A549 (cell line): ENCODE results near the gene AAMP. TPM values are rescaled to one million over a fixed set of nuclear protein-coding genes. Genes with fewer than 3 reads are reported as not detected.

Experiments used
- ATAC-seq, 2 experiments: fragments of 200-7000 bp in 1 of 2; fragments of >200 bp in 1 of 2; cut with Nextera tagmentation in 1 of 2; cut with Tn5 transposase in 1 of 2; 3 replicates each; pipeline versions ENCODE4 v1.8.0 to v1.9.1; 2018 to 2020; ENCODE audit warnings: mild to moderate bottlenecking in 1 of 2, moderate library complexity in 1 of 2
- CTCF ChIA-PET: fragments of 300-600 bp; sonication (Branson Sonifier 250); formaldehyde crosslinking; extraction: SDS; loops from one replicate; lab custom pipeline; 2021; ENCODE audit warnings: antibody characterized with exemption, inconsistent platforms; lab: Yijun Ruan, JAX
- POLR2A ChIA-PET: fragments of 350-600 bp; formaldehyde crosslinking; extraction: SDS; loops from one replicate; lab custom pipeline; 2021; ENCODE audit warnings: antibody characterized with exemption, inconsistent platforms; lab: Yijun Ruan, JAX
- DNase-seq, 2 experiments: peaks; one replicate each; pipeline versions ENCODE4 v3.0.0 to v3.0.0-alpha.2; 2011 to 2016; ENCODE audit warnings: low read depth in 1 of 2, low spot score in 1 of 2
- FAIRE-seq: peaks from 2 replicates; lab custom pipeline; 2011; peaks lifted over from hg19 to GRCh38; lab: Jason Lieb, UNC
- H3K27ac ChIP-seq, 2 experiments: fragments of >200 bp; sonication (Bioruptor Twin); formaldehyde crosslinking; 3 replicates each; pipeline ENCODE4 v1.5.1; 2016 to 2017
- H3K4me1 ChIP-seq: fragments of >200 bp; sonication (Bioruptor Twin); formaldehyde crosslinking; 3 replicates; pipeline ENCODE4 v1.6.1; 2016
- H3K4me2 ChIP-seq: fragments of >200 bp; sonication (Bioruptor Twin); formaldehyde crosslinking; 3 replicates; pipeline ENCODE4 v1.6.1; 2016
- H3K4me3 ChIP-seq: fragments of >200 bp; sonication (Bioruptor Twin); formaldehyde crosslinking; 3 replicates; pipeline ENCODE4 v1.5.1; 2016
- H3K9me3 ChIP-seq: fragments of >200 bp; sonication (Bioruptor Twin); formaldehyde crosslinking; 3 replicates; pipeline ENCODE4 v1.6.1; 2016
- BHLHE40 ChIP-seq: IDR thresholded peaks from 2 replicates; pipeline ENCODE4 v1.6.1; 2012; ENCODE audit warnings: low read depth, low read length, inconsistent platforms
- CBX8 ChIP-seq: fragments of 200-600 bp; sonication (generic); IDR thresholded peaks from 2 replicates; pipeline ENCODE4 v1.6.1; 2016
- E2F6 ChIP-seq: IDR thresholded peaks from 2 replicates; pipeline ENCODE4 v1.6.1; 2012; ENCODE audit warnings: low read depth, borderline replicate concordance
- EP300 ChIP-seq, 2 experiments: fragments of >200 bp; sonication (Bioruptor Twin); formaldehyde crosslinking; IDR thresholded peaks; 2 replicates in 1 of 2; 3 replicates in 1 of 2; pipeline ENCODE4 v1.6.1; 2016 to 2017
- HDAC2 ChIP-seq: fragments of 200-600 bp; sonication (generic); IDR thresholded peaks from 2 replicates; pipeline ENCODE4 v1.6.1; 2016
- KDM1A ChIP-seq: fragments of 200-600 bp; sonication (generic); IDR thresholded peaks from 2 replicates; pipeline ENCODE4 v1.6.1; 2016; ENCODE audit warnings: low read depth, mild to moderate bottlenecking
- NFE2L2 ChIP-seq: fragments of 150-350 bp; conservative IDR thresholded peaks from 2 replicates; pipeline ENCODE4 v1.6.1; 2014; ENCODE audit warnings: low read length
- PBX3 ChIP-seq: IDR thresholded peaks from 2 replicates; pipeline ENCODE4 v1.6.1; 2012
- PHF8 ChIP-seq: fragments of 200-600 bp; sonication (generic); IDR thresholded peaks from 2 replicates; pipeline ENCODE4 v1.6.1; 2016; ENCODE audit warnings: low read depth, mild to moderate bottlenecking, antibody characterized with exemption, moderate library complexity, borderline replicate concordance
- POLR2AphosphoS2 ChIP-seq: conservative IDR thresholded peaks from 2 replicates; pipeline ENCODE4 v1.6.1; 2012; ENCODE audit warnings: low read length, improper control_type of control experiment, inconsistent platforms
- REST ChIP-seq: fragments of 200-600 bp; sonication (generic); IDR thresholded peaks from 2 replicates; pipeline ENCODE4 v1.6.1; 2016; ENCODE audit warnings: antibody characterized with exemption, mild to moderate bottlenecking, moderate library complexity
- RNF2 ChIP-seq: fragments of 200-600 bp; sonication (generic); IDR thresholded peaks from 2 replicates; pipeline ENCODE4 v1.6.1; 2016; ENCODE audit warnings: low read depth, mild to moderate bottlenecking, antibody characterized with exemption, moderate library complexity, borderline replicate concordance
- TP53 ChIP-seq: fragments of 250-450 bp; sonication (Bioruptor Pico); IDR thresholded peaks from 2 replicates; pipeline ENCODE4 v1.5.0; 2021; ENCODE audit warnings: mild to moderate bottlenecking, moderate library complexity
- ZFP36 ChIP-seq: fragments of 450-650 bp; IDR thresholded peaks from 2 replicates; pipeline ENCODE4 v1.6.1; 2014; ENCODE audit warnings: borderline replicate concordance; ENCODE audit not compliant: partially characterized antibody
- WGBS: methylation state at CpG from one replicate; pipeline ENCODE4 v1.1.6; 2017; ENCODE audit errors: missing lambda C conversion rate; 5-methylcytosine and 5-hydroxymethylcytosine counted together
- polyA plus RNA-seq, 4 experiments: library from polyadenylated mRNA; depleted of rRNA in 3 of 4; stranded (reverse); fragments of >200 nt; fragmentation: RNase III in 1 of 4; extraction: RNeasy Plus Mini Kit Qiagen cat#74134 plus additional on column Dnase treatment in 1 of 4; gene quantifications; 2 replicates in 3 of 4; 3 replicates in 1 of 4; pipeline ENCODE4 v1.2.3, GENCODE V29; 2011 to 2017

Gene AAMP
- polyA plus RNA-seq, 2 of the 4 experiments (the other 2 are of a cell fraction): 82.0 to 173 TPM

- ATAC-seq: peak; percentile 88 to 92
- WGBS: 8% methylated on average over 8 of the region's 11 CpGs
- POLR2A ChIA-PET: interaction anchor here (1.2 to 1.6 kb wide), 3 partner anchors 12 to 70 kb away, joined by 4 to 6 read pairs (median 5); partner anchors contain the start of genes AAMP and PNKD
- H3K9me3 ChIP-seq: no peaks in the 10 kb centered on the region
- H3K4me3 ChIP-seq: peak overlapping the region; percentile 20; the same call in 2 of the 3 replicates
- H3K4me1 ChIP-seq: peaks cover 56% of the 10 kb centered on the region
- CTCF ChIA-PET: interaction anchor here (0.5 to 8.1 kb wide), 11 partner anchors 10 to 218 kb away, joined by 3 to 105 read pairs (median 3); partner anchors contain the start of genes AAMP, CATIP, PNKD and RUFY4
- H3K4me2 ChIP-seq: peak overlapping the region; percentile 86
- H3K27ac ChIP-seq: peak overlapping the region; percentile 64 to 87
- peak; percentile 91 for DNase-seq
- FAIRE-seq: no peak
- peak; percentile 65 for TF ChIP-seq PBX3
- TF ChIP-seq POLR2AphosphoS2: no peak
- TF ChIP-seq, all 56 proteins: peak for 1
These were observed 16.9 kb upstream of the AAMP start for GRCh38 chr2:218286570-218287459.

- FAIRE-seq (no peak), ATAC-seq (no peak), DNase-seq (no peak)
- TF ChIP-seq HDAC2 (no peak), PHF8 (no peak), NFE2L2 (no peak), REST (no peak), RNF2 (no peak), E2F6 (no peak), ZFP36 (no peak), EP300 (IDR thresholded peaks at IDR 0.05) (no peak), CBX8 (no peak)
- Histone ChIP-seq H3K4me3 (no peak overlapping the region), H3K4me1 (peaks cover 44% of the 10 kb centered on the region), H3K9me3 (no peaks in the 10 kb centered on the region), H3K4me2 (no peak overlapping the region; the same call in 1 of the 3 replicates), H3K27ac (peak overlapping the region in 1 of 2 experiments; percentile 87; a peak in 3 of 6 replicates)
- ChIA-PET CTCF (interaction anchor here (1.1 to 8.1 kb wide), 6 partner anchors 11 to 217 kb away, joined by 3 to 105 read pairs (median 8); partner anchors contain the start of genes AAMP, CATIP, PNKD and RUFY4), POLR2A (no interaction called here)
- 90% methylated on average over 6 of the region's 6 CpGs for WGBS
These were observed 15.7 kb upstream of the AAMP start for GRCh38 chr2:218285604-218286003.

- Histone ChIP-seq H3K27ac (peak overlapping the region in 1 of 2 experiments; percentile 52; a peak in 3 of 6 replicates), H3K9me3 (no peaks in the 10 kb centered on the region), H3K4me3 (no peak overlapping the region), H3K4me1 (peaks cover 31% of the 10 kb centered on the region), H3K4me2 (peak overlapping the region; percentile 37)
- ATAC-seq (no peak), DNase-seq (no peak), FAIRE-seq (no peak)
- POLR2A ChIA-PET: no interaction called here
- WGBS: 66% methylated on average over 16 of the region's 16 CpGs
- CTCF ChIA-PET: interaction anchor here (0.9 to 8.1 kb wide), 2 partner anchors 11 to 72 kb away, joined by 5 to 105 read pairs; partner anchors contain the start of genes AAMP, CATIP and PNKD
- peak; percentile 79 for TF ChIP-seq KDM1A
- no peak for TF ChIP-seq TP53
- no peak for TF ChIP-seq BHLHE40
- no peak for TF ChIP-seq EP300 (IDR thresholded peaks at IDR 0.05)
These were observed 14.3 kb upstream of the AAMP start for GRCh38 chr2:218284106-218284811.
